MV-4-11 (cell line): ENCODE measurements around the gene CEACAM19.
A peak's percentile ranks its signal among the peaks of the same experiment; 100 is the strongest.

Experiments used
- DNase-seq: peaks from one replicate; lab custom pipeline; 2025; lab: John Stamatoyannopoulos, UW

CEACAM19 gene

DNA sequence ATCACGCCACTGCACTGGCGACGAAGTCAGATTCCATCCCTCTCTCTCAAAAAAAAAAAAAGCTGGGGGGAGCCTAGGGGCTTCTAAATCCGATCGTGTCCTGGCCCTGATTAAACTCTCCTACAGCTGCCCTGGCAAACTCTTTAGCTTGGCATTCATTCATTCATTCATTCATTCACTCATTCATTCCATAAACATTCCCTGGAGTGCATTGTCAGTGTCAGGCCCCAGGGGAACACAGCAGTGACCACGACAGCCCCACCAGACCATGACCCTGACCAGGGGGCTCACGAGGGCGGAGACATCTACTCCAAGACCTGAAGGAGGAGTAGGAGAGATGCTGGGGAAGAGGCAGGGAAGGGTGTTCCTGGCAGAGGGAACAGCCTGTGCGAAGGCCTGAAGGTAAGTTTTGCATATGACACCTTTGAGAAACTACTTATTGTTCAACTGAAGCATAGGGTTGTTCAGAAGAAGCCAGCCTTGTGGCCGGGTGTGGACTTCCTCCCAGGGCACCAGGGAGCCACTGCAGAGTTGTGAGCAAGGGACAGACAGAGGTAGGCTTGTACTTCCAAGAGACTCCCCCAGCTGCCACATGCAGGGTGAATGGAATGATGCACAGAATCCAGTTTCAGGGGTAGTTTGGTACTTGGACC, 52.1 kb downstream of the CEACAM19 start:
- DNase-seq = no peak

DNA sequence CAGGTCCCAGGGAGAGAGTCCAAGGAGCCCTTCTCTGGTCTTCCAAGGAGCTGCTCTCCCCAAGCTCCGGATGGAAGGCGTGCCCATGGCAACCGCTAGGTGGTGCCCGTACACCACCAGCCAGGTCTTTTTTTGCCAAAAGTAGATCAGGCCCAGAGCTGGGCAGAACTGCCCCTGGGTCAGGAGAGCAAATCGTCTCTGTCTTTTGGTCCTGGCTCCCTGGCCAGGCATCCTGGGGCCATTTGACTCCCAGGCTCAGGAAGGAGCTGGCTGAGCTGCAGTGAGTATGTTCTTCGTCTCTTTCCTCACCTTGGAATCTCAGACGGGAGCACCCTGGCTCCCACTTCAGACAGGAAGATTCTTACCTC, 52.7 kb downstream of the CEACAM19 start:
- peak; percentile 77 for DNase-seq

DNA sequence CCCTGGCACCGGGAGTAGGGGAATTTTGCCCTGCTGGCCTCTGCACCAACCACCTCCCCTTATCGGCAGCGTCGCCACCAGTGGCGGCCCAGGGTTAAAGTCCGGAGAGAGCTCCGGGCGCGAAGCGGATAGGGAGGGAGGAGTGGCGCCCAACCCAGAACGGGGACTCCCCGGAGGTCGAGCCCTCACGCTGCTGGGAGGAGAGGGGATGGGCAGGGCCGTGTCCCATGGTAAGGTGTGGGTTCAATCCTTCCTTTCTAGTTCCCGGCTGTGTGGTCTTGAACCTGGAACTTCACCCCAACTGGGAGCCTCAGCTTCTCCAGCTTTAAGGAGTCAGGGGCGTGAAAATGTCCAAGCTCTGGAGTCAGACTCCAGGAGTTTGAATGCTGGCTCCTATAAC, 54.0 kb downstream of the CEACAM19 start:
- DNase-seq = no peak

DNA sequence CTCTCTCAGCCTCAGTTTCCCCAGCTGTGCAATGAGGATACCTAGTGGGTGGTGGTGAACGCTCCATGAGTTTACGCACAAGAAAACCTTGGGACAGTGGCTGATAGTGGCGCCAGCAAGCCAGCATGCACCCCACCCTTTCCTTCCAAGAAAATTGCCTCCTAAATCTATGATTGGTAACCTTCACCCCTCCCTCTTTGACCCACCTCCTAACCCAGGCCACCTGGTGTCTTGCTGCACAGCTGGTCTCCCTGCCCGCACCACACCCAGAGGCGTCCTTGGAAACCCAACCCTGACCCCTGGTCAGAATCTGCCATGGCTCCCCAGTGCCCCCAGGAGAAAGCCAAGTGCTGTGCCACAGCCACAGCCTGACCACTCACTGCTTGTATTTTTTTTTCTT, 54.4 kb downstream of the CEACAM19 start:
- DNase-seq = no peak

DNA sequence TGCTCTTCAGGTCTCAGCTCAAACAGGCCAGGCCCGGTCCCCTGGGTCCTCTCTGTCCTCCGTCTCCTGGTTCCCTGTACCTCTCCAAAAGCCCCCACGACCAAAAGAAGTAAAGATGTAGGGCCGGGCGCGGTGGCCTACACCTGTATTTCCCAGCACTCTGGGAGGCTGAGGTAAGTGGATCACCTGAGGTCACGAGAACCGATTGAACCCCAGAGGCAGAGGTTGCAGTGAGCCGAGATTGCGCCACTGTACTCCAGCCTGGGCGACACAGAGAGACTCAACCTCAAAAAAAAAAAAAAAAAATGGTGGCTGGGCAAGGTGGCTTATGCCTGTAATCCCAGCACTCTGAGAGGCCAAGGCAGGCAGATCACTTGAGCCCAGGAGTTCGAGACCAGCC, 55.2 kb downstream of the CEACAM19 start:
- no peak for DNase-seq

DNA sequence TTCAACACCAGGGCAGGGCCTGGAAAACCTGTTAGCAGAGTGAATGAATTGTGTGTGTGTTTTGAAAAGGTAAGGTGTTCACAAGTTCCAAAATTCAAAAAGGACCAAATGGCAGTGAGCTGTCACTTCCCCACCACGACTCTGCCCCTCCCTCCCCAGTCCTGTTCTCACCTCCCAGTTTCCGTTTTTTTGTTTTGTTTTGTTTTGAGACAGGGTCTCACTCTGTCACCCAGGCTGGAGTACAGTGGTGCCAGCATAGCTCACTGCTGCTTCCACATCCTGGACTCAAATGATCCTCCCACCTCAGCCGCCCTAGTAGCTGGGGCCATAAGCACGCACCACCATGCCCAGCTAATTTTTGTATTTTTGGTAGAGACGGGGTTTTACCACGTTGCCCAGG, 56.9 kb downstream of the CEACAM19 start:
- no peak for DNase-seq

DNA sequence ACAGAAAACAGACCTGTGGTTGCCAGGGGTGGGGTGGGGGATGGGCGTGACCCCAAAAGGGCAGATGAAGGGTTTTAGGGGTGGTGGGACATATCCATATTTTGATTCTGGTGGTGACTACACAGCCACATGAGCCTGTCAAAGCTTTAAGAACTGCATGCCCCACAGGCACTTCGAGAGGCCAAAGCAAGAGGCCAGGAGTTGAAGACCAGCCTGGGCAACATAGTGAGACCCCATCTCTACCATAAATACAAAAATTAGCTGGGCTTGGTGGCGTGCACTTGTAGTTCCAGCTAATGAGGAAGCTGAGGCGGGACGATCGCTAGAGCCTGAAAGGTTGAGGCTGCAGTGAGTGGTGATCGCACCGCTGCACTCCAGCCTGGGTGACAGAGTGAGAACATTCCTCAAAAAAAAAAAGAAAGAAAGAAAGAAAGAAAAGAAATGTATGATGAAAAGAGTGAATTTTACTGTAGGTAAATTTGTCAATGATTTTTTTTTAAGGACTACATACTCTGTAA, 58.3 kb downstream of the CEACAM19 start:
- no peak for DNase-seq

DNA sequence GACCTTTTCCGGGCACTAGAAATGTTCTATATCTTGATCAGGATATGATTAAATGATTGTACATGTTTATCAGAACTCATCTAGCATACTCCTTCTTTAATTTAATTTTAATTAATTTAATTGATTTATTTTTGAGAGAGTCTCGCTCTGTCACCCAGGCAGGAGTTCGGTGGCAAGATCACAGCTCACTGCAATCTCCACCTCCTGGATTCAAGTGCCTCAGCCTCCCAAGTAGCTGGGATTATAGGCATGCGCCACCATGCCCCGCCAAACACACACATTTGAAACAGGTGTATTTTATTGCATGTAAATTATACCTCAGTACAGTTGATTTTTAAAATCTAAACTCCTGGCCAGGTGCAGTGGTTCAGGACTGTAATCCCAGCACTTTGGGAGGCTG, 59.8 kb downstream of the CEACAM19 start:
- DNase-seq = no peak

DNA sequence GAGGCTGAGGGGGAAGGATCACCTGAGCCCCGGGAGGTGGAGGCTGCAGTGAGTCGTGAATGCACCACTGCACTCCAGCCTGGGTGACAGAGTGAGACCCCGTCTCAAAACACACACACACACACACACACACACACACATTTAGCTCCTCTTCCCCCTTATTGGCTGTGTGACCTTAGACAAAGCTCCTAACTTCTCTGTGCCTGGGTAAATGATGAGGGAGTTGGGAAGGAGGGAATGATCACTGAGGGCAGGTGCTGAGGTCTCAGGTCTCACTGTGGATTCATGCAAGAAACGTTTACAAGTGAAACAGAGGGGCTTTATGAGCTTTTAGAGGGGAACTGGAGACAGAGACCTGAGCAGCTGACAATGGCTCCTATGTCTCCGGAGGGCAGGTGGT, 60.3 kb downstream of the CEACAM19 start:
- no peak for DNase-seq

DNA sequence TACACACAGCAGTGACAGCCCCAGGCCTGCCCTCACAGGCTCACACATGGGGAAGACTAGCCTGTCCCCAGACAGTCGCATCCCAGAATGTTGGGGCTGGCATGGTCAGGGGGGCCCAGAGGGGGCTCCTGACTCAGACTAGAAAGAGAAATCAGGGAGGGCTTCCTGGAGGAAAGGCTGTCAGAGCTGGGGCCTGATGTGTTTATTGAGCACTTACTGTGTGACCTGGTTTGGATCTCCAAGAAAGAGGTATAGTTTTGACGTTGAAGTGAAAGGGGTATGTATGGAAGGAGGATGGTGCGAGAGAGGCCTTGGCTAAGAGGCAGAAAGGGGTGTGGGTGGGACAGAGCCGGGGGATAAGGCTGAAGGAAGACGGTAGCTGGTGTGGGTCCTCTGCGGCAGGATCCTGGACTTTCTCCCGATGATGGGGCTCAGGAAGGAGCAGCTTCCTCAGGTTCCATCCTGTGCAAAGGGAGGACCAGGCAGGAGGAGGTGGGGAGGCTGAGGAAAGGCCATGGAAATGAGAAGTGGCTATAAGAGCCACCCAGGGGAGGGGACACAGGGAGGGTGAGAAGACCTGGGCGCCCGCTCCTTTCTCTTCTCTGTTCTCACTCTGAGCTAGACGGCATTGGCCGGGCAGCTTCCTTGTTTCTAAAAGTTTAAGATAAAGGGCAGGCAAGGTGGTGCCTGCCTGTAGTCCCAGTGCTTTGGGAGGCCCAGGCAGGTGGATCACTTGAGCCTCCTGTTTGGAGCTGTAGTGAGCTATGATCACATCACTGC, 61.1 kb downstream of the CEACAM19 start:
- DNase-seq = peak; percentile 40
